SU-DHL-6 (cell line): ENCODE results near the gene LAYN.

Experiments
- EZH2phosphoT487 ChIP-seq: fragments of 200-600 bp; sonication (generic), shearing (Covaris generic); conservative IDR thresholded peaks from 2 replicates; pipeline ENCODE4 v1.6.1; 2018; ENCODE audit warnings: mild to moderate bottlenecking, antibody characterized with exemption, low read length, moderate library complexity, mixed read lengths
- TF ChIP-seq, protein P1 (sequence below): fragments of 200-600 bp; sonication (generic); IDR thresholded peaks from one replicate; pipeline ENCODE4 v1.5.1; 2017; ENCODE audit warnings: antibody characterized with exemption, mild to moderate bottlenecking, low read length, moderate library complexity; ENCODE audit not compliant: insufficient read depth, poor library complexity, severe bottlenecking

DNA sequence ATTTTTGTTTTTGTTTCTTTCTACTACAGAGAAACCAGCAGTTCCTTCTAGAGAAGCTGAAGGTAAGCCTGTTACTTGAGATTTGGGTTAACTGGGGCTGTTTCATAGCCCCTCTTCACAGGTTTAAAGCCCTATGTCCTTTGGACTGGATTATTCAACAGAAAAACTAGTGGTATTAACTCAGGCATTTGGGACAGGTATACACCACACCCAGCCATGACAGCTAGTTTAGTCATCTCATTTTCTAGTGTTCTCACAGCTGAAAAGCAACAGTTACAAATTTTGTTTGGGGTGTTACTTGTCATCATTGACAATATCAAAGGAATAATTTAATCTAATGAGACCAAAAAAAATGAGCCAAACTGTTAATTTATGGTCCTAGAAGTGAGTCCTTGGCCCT is 14.0 kb downstream of the LAYN start:
- TF ChIP-seq, protein P1, sequence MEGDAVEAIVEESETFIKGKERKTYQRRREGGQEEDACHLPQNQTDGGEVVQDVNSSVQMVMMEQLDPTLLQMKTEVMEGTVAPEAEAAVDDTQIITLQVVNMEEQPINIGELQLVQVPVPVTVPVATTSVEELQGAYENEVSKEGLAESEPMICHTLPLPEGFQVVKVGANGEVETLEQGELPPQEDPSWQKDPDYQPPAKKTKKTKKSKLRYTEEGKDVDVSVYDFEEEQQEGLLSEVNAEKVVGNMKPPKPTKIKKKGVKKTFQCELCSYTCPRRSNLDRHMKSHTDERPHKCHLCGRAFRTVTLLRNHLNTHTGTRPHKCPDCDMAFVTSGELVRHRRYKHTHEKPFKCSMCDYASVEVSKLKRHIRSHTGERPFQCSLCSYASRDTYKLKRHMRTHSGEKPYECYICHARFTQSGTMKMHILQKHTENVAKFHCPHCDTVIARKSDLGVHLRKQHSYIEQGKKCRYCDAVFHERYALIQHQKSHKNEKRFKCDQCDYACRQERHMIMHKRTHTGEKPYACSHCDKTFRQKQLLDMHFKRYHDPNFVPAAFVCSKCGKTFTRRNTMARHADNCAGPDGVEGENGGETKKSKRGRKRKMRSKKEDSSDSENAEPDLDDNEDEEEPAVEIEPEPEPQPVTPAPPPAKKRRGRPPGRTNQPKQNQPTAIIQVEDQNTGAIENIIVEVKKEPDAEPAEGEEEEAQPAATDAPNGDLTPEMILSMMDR = no peak
- no peak for TF ChIP-seq EZH2phosphoT487
